OCI-LY1 (cell line): ENCODE results near the gene PDLIM5.

Experiments
- EZH2 ChIP-seq: fragments of 200-600 bp; sonication (generic), shearing (Covaris generic); IDR thresholded peaks from 2 replicates; pipeline ENCODE4 v1.8.0; 2017; ENCODE audit warnings: borderline replicate concordance, mixed run types, mild to moderate bottlenecking, antibody characterized with exemption, low read length, moderate library complexity, mixed read lengths
- TF ChIP-seq, protein P1 (sequence below): fragments of 200-600 bp; sonication (generic), shearing (Covaris generic); IDR thresholded peaks from 2 replicates; pipeline ENCODE4 v1.5.1; 2017; ENCODE audit warnings: mild to moderate bottlenecking, antibody characterized with exemption, low read length, moderate library complexity, mixed read lengths

DNA sequence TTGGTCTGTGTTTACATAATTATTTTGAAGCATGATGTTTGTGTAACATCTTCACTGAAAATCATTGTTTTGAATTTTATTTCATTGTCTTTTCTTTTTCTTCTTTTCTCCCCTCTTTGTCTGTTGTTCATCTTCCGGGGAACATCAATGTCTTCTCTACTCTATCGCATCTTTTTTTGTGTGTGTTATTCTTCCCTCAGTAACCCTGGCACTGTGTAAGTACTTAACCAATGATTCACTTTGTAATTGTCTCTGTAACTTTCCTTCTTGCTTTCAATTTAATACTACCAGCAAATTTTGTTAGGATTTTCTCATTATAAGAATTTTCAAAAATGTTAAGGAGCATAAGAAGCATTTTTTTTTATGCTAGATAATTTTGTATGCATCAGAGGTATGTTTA, 130.8 kb downstream of the PDLIM5 start:
- TF ChIP-seq EZH2: no peak
- TF ChIP-seq, protein P1, sequence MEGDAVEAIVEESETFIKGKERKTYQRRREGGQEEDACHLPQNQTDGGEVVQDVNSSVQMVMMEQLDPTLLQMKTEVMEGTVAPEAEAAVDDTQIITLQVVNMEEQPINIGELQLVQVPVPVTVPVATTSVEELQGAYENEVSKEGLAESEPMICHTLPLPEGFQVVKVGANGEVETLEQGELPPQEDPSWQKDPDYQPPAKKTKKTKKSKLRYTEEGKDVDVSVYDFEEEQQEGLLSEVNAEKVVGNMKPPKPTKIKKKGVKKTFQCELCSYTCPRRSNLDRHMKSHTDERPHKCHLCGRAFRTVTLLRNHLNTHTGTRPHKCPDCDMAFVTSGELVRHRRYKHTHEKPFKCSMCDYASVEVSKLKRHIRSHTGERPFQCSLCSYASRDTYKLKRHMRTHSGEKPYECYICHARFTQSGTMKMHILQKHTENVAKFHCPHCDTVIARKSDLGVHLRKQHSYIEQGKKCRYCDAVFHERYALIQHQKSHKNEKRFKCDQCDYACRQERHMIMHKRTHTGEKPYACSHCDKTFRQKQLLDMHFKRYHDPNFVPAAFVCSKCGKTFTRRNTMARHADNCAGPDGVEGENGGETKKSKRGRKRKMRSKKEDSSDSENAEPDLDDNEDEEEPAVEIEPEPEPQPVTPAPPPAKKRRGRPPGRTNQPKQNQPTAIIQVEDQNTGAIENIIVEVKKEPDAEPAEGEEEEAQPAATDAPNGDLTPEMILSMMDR: no peak
